H7 (cell line): Measurements from ENCODE around the gene TRPC4AP. TPM values are rescaled to one million over a fixed set of nuclear protein-coding genes. Genes with fewer than 3 reads are reported as not detected.

ENCODE experiments used
- DNase-seq: peaks from one replicate; pipeline ENCODE4 v3.0.0; 2012
- H3K27me3 ChIP-seq: 2 replicates; pipeline ENCODE4 v1.6.0; 2011; ENCODE audit warnings: mild to moderate bottlenecking, low read length; ENCODE audit not compliant: control insufficient read depth, insufficient read depth
- H3K36me3 ChIP-seq: replicated peaks from 2 replicates; pipeline ENCODE4 v1.5.1; 2011; ENCODE audit warnings: low read length; ENCODE audit not compliant: control insufficient read depth, insufficient read depth
- H3K4me3 ChIP-seq: 2 replicates; pipeline ENCODE4 v1.5.1; 2011; ENCODE audit warnings: low read depth, mild to moderate bottlenecking, control low read depth, low read length, moderate library complexity; ENCODE audit not compliant: insufficient read depth
- total RNA-seq: library from RNA; depleted of rRNA; stranded (reverse); fragments of >200 nt; shearing (Covaris generic); gene quantifications from 2 replicates; pipeline ENCODE4 v1.2.3, GENCODE V29; 2014; rRNA removed

The TRPC4AP gene
- 63.8 and 65.8 TPM in 2 replicates for total RNA-seq

DNA sequence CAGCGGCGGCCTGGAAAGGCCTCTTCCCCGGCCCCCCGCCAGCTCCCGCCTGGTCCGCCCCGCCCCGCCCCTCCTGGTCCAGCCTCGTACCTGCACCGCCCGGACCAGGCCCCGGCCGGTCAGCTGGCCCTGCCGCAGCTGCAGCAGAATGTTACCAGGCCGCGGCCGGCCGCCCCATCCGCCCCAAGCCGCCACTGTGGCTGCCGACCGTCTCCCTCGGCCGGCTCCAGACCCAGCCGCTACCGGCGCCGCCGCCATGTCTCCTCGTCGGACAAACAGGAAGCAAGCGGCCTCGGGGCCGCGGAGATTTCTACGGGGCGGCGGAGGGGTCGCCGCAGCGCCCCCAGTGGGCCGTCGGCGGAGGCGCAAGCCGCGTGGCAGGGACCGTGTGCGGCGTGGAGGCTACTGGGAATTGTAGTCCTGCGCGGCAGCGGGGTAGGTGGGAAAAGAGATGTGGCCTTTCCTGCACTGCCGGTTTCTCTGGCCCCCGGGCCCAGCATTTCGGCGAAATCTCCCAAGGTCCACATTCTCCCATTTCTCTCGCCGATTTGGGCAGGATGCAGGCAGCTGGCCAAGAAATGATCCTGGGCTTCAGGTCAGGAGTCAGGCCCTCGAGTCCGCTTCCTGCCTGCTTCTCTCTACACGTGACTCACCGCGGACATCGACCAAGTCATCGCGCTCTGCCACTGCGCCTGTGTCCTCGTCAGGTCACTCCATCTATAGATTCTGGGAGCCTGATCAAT lies at the start of gene TRPC4AP:
TRPC4AP (minus strand) TSS at position 284 of the 743 bp plus-strand sequence; CDS start at position 258, 26 bp downstream.
- peak; percentile 91 for DNase-seq
- no peaks in the 10 kb centered on the region for H3K36me3 ChIP-seq
- no peaks in the 10 kb centered on the region for H3K27me3 ChIP-seq
- peak within 1 kb of the TSS; percentile 86 for H3K4me3 ChIP-seq

DNA sequence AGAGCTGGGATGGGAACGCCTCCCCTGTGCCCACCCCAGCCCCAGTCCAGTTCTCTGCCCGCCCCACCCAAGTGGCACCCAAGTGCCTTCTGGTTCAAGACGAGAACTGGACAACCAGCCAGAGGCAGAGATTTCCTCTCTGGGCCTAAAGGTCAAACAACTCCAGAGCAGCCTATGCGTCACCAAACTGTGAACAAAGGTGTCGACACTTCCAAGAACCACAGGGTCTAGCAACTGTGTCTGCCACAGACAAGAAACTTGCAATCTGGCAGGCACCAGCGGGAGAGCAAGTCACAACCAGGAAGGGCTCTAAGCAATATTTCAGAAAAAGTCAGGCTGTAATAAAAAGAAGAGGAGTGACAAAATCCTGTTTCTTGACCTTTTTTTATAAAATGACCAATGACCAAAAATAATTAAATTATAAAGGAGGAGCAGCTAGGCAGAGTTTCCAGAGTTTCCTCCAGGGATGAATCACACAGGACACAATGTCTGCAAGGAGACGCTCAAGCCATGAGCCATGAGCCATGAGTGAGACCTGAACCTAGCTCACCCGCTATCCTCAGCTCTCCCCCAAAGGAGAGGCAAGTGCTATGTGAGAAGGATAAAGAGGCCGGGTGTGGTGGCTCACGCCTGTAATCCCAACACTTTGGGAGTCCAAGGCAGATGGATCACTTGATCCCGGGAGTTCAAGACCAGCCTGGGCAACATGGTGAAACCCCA lies 43.4 kb upstream of the TRPC4AP start:
- Histone ChIP-seq H3K4me3 (no peak overlapping the region), H3K27me3 (no peaks in the 10 kb centered on the region), H3K36me3 (peaks cover 9% of the 10 kb centered on the region)
- DNase-seq: no peak

- Histone ChIP-seq H3K27me3 (no peaks in the 10 kb centered on the region), H3K36me3 (peaks cover 9% of the 10 kb centered on the region), H3K4me3 (no peak overlapping the region)
- DNase-seq: no peak
These were observed 42.3 kb upstream of the TRPC4AP start for GRCh38 chr20:35134880-35135279.

- no peak for DNase-seq
- peaks cover 11% of the 10 kb centered on the region for H3K36me3 ChIP-seq
- H3K4me3 ChIP-seq: no peak overlapping the region
- H3K27me3 ChIP-seq: no peaks in the 10 kb centered on the region
These were observed 41.9 kb upstream of the TRPC4AP start for GRCh38 chr20:35134472-35134871.

DNA sequence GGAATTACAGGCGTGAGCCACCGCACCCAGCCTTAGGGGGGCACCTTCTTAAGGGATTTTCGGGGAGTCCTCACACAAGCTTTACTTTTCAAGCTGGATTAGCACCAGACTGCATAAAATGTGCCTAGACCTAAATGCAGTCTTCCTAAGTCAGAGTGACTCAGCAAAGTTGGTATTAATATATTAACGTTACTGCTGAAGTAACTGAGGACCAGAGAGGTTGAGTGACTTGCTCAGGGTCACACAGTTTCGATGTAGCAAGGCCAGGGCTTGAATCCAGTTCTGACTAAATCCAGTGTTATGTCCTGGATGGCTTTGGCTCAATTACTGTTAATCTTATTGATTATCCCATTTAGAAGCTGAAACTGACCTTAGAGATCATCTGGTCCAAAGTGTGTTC lies 41.1 kb upstream of the TRPC4AP start:
- no peaks in the 10 kb centered on the region for H3K27me3 ChIP-seq
- no peak overlapping the region for H3K4me3 ChIP-seq
- H3K36me3 ChIP-seq: peaks cover 11% of the 10 kb centered on the region
- no peak for DNase-seq

GRCh38 chr20:35133031-35133430 lies 40.4 kb upstream of the TRPC4AP start:
- no peak for DNase-seq
- H3K4me3 ChIP-seq: no peak overlapping the region
- no peaks in the 10 kb centered on the region for H3K27me3 ChIP-seq
- H3K36me3 ChIP-seq: peaks cover 11% of the 10 kb centered on the region

GRCh38 chr20:35131934-35132333 lies 39.3 kb upstream of the TRPC4AP start:
- no peak for DNase-seq
- H3K4me3 ChIP-seq: no peak overlapping the region
- H3K36me3 ChIP-seq: peaks cover 11% of the 10 kb centered on the region
- no peaks in the 10 kb centered on the region for H3K27me3 ChIP-seq

GRCh38 chr20:35129647-35130069 lies 37.1 kb upstream of the TRPC4AP start:
- no peak for DNase-seq
- H3K27me3 ChIP-seq: no peaks in the 10 kb centered on the region
- H3K4me3 ChIP-seq: no peak overlapping the region
- peaks cover 14% of the 10 kb centered on the region for H3K36me3 ChIP-seq

DNA sequence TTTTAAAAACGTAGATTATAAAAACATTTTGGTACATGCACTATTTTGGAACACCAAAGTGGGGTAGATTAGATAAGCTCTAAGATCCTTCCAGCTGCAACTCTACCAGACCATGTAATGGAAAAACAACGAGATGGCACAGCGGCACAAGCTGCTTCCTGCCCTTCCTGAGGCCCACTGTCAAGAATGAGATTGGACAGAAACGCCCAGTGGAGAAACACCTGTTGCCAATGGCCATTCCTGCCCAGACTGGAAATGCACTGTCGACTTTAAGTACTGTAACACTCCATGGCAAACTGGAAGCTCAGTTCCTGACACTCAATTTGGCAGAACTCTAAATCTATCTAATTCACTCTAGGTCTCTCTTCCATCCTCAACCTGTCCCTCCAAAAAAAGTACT lies 33.1 kb upstream of the TRPC4AP start:
- H3K36me3 ChIP-seq: peaks cover 26% of the 10 kb centered on the region
- no peak for DNase-seq
- H3K4me3 ChIP-seq: no peak overlapping the region
- H3K27me3 ChIP-seq: no peaks in the 10 kb centered on the region

- H3K4me3 ChIP-seq: no peak overlapping the region
- H3K27me3 ChIP-seq: no peaks in the 10 kb centered on the region
- H3K36me3 ChIP-seq: peaks cover 29% of the 10 kb centered on the region
- DNase-seq: no peak
These were observed 30.3 kb upstream of the TRPC4AP start for GRCh38 chr20:35122756-35123405.

DNA sequence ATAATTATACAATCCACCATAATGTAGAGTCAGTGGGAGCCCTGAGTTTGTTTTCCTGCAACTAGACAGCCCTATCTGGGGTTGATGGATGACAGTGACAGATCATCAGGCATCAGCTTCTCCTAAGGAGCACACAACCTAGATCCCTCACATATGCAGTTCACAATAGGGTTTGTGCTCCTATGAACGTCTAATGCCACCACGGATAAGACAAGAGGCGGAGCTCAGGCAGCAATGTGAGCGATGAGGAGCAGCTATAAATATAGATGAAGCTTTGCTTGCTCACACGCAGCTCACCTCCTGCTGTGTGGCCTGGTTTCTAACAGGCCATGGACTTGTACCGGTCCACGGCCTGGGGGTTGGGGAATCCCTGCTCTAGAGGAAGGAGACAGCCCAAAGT lies 28.6 kb upstream of the TRPC4AP start:
- Histone ChIP-seq H3K4me3 (no peak overlapping the region), H3K36me3 (peaks cover 27% of the 10 kb centered on the region), H3K27me3 (no peaks in the 10 kb centered on the region)
- DNase-seq: no peak

DNA sequence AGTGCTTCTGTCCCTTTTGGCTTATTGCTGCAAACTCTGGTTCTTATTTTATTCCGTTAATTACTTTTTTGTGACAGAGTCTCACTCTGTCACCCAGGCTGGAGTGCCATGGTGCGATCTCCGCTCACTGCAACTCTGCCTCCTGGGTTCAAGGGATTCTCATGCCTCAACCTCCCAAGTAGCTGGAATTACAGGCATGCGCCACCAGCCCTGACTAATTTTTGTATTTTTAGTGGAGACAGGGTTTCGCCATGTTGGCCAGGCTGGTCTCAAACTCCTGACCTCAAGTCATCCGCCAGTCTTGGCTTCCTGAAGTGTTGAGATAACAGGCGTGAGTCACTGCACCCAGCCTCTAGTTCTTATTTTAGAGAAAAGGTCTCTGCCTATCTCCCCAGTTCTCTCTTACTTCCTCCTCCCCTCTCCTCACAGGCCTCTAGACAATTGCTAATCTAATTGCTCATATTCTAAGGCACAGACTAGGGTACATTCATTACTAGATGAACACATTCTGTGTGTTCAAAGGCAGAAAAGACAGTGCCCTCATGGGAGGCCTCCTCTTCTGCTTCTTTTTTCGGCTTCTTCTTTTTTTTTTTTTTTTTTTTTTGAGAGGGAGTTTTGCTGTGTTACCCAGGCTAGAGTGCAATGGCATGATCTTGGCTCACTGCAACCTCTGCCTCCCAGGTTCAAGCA lies 27.6 kb upstream of the TRPC4AP start:
- H3K27me3 ChIP-seq: no peaks in the 10 kb centered on the region
- no peak overlapping the region for H3K4me3 ChIP-seq
- DNase-seq: no peak
- peaks cover 30% of the 10 kb centered on the region for H3K36me3 ChIP-seq

GRCh38 chr20:35117629-35118028 lies 25.0 kb upstream of the TRPC4AP start:
- Histone ChIP-seq H3K4me3 (no peak overlapping the region), H3K27me3 (no peaks in the 10 kb centered on the region), H3K36me3 (peaks cover 21% of the 10 kb centered on the region)
- DNase-seq: no peak

- no peak for DNase-seq
- H3K27me3 ChIP-seq: no peaks in the 10 kb centered on the region
- H3K36me3 ChIP-seq: peaks cover 20% of the 10 kb centered on the region
- H3K4me3 ChIP-seq: no peak overlapping the region
These were observed 24.6 kb upstream of the TRPC4AP start for GRCh38 chr20:35117196-35117595.
